Transverse colon (tissue), 3 donors: Measurements from ENCODE around the gene TAOK3.

Experiments used
- EP300 ChIP-seq: sonication (generic); formaldehyde crosslinking; IDR thresholded peaks from one replicate; pipeline ENCODE4 v1.6.1; 2017; ENCODE audit warnings: antibody characterized with exemption, low read depth
- POLR2A ChIP-seq: fragments of 450-650 bp; IDR thresholded peaks from one replicate; pipeline ENCODE4 v1.6.1; 2016; ENCODE audit warnings: antibody characterized with exemption, mild to moderate bottlenecking, moderate library complexity
- TF ChIP-seq, protein P1 (sequence below), 5 experiments: fragments of 200-600 bp in 3 of 5; fragments of 450-650 bp in 2 of 5; sonication (generic) in 3 of 5; IDR thresholded peaks; 1 replicate in 2 of 5; 2 replicates in 3 of 5; pipeline ENCODE4 v1.5.1; 2016 to 2017; ENCODE audit warnings: antibody characterized with exemption in 5 of 5, inconsistent platforms in 3 of 5, mild to moderate bottlenecking in 2 of 5, moderate library complexity in 1 of 5

DNA sequence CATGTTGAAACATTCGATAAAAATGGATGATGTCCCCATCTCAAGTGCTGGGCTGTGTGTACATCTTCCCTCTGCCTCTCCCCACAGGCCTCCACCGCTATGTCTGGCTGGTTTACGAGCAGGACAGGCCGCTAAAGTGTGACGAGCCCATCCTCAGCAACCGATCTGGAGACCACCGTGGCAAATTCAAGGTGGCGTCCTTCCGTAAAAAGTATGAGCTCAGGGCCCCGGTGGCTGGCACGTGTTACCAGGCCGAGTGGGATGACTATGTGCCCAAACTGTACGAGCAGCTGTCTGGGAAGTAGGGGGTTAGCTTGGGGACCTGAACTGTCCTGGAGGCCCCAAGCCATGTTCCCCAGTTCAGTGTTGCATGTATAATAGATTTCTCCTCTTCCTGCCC lies 228.2 kb downstream of the TAOK3 start:
- TF ChIP-seq, protein P1, sequence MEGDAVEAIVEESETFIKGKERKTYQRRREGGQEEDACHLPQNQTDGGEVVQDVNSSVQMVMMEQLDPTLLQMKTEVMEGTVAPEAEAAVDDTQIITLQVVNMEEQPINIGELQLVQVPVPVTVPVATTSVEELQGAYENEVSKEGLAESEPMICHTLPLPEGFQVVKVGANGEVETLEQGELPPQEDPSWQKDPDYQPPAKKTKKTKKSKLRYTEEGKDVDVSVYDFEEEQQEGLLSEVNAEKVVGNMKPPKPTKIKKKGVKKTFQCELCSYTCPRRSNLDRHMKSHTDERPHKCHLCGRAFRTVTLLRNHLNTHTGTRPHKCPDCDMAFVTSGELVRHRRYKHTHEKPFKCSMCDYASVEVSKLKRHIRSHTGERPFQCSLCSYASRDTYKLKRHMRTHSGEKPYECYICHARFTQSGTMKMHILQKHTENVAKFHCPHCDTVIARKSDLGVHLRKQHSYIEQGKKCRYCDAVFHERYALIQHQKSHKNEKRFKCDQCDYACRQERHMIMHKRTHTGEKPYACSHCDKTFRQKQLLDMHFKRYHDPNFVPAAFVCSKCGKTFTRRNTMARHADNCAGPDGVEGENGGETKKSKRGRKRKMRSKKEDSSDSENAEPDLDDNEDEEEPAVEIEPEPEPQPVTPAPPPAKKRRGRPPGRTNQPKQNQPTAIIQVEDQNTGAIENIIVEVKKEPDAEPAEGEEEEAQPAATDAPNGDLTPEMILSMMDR (IDR thresholded peaks at IDR 0.05): no peak
- TF ChIP-seq POLR2A (no peak), EP300 (no peak)
